Body of pancreas (tissue), 4 donors: ENCODE results near the gene ANKRD34A. TPM values are rescaled to one million over a fixed set of nuclear protein-coding genes. Genes with fewer than 3 reads are reported as not detected.
A peak's percentile ranks its signal among the peaks of the same experiment; 100 is the strongest.

Experiments used
- ATAC-seq: fragments of 150-250 bp; one replicate; pipeline ENCODE4 v1.9.1; 2016
- DNase-seq, 4 donors: peaks; one replicate each; pipeline ENCODE4 v3.0.0-alpha.2; 2019
- H3K27ac ChIP-seq, 4 donors: fragments of 200-600 bp; sonication (generic); 1 replicate in 3 of 4; 2 replicates in 1 of 4; pipeline versions ENCODE4 v1.5.1 to v1.6.1; 2016 to 2019; ENCODE audit warnings: mild to moderate bottlenecking in 1 of 4, mixed read lengths in 1 of 4, moderate library complexity in 1 of 4
- H3K27me3 ChIP-seq, 2 donors: fragments of 200-600 bp; sonication (generic); one replicate each; pipeline ENCODE4 v1.6.0; 2016; ENCODE audit warnings: mild to moderate bottlenecking in 1 of 2
- H3K36me3 ChIP-seq, 2 donors: fragments of 200-600 bp; sonication (generic); replicated peaks in 1 of 2; 2 replicates each; pipeline ENCODE4 v1.5.1; 2016; ENCODE audit warnings: low read depth in 2 of 2; ENCODE audit not compliant: insufficient read depth in 1 of 2
- H3K4me1 ChIP-seq: fragments of 200-600 bp; sonication (generic); one replicate; pipeline ENCODE4 v1.6.0; 2016
- H3K4me3 ChIP-seq, 2 donors: fragments of 200-600 bp; sonication (generic); 1 replicate in 1 of 2; 2 replicates in 1 of 2; pipeline ENCODE4 v1.5.1; 2016 to 2019
- H3K9me3 ChIP-seq, 3 donors: fragments of 200-600 bp; sonication (generic); 1 replicate in 2 of 3; 2 replicates in 1 of 3; pipeline ENCODE4 v1.5.1; 2016
- CTCF ChIP-seq, 7 experiments: fragments of 450-650 bp in 4 of 7; fragments of 200-600 bp in 3 of 7; sonication (generic) in 3 of 7; IDR thresholded peaks; one replicate each; pipeline ENCODE4 v1.5.1; 2016 to 2019; ENCODE audit warnings: antibody characterized with exemption in 7 of 7
- POLR2A ChIP-seq, 3 donors: fragments of 450-650 bp; IDR thresholded peaks; one replicate each; pipeline ENCODE4 v1.6.1; 2016; ENCODE audit warnings: antibody characterized with exemption in 3 of 3, mild to moderate bottlenecking in 2 of 3
- WGBS, 2 donors: methylation state at CpG; one replicate each; pipeline ENCODE4 v1.1.5; 2017; 5-methylcytosine and 5-hydroxymethylcytosine counted together
- intact Hi-C: fragments of 100-400 bp; cut with DNase I; formaldehyde crosslinking; loops from one replicate; pipeline ENCODE4 v1.15.1; 2023
- total RNA-seq, 2 donors: library from RNA; depleted of rRNA; stranded (reverse); fragments of >200 nt; gene quantifications; one replicate each; pipeline ENCODE4 v1.1.0, GENCODE V29; 2016

Gene ANKRD34A
- total RNA-seq, 2 donors from 2014 or later, result 0.66 TPM; not detected in 1

DNA sequence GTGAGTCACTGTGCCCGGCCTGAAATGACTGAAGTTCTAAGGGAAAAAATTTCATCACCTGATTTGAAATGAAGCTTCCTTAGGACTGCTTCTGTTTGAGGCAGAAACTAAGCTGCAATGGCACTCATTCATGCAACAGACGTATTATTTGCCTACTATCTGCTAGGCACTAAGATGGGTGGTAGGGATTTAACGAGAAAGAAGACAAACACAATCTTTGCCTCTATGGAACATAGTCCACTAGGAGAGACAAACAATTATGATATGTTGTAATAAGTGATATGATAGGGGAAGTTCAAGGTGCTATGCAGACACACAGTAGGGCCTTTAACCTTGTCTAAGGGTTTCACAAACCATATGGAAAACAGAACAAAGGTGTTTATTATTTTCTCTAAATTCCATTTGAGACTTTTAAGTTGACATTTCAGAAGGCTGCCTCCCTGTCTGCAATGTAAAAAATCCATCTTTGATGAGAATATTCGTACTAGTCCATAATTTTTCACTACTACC, 17.8 kb downstream of the ANKRD34A start:
- Histone ChIP-seq H3K4me1 (no peaks in the 10 kb centered on the region), H3K4me3 (no peak overlapping the region), H3K27ac (no peak overlapping the region), H3K27me3 (no peaks in the 10 kb centered on the region), H3K36me3 (no peaks in the 10 kb centered on the region), H3K9me3 (no peaks in the 10 kb centered on the region)
- intact Hi-C loops, result no loop called here
- ATAC-seq, result no peak
- DNase-seq, result no peak
- 88 to 91% methylated on average over 4 of the region's 4 CpGs for WGBS, 2 donors
- TF ChIP-seq CTCF (IDR thresholded peaks at IDR 0.05) (no peak), POLR2A (IDR thresholded peaks at IDR 0.05) (no peak)

DNA sequence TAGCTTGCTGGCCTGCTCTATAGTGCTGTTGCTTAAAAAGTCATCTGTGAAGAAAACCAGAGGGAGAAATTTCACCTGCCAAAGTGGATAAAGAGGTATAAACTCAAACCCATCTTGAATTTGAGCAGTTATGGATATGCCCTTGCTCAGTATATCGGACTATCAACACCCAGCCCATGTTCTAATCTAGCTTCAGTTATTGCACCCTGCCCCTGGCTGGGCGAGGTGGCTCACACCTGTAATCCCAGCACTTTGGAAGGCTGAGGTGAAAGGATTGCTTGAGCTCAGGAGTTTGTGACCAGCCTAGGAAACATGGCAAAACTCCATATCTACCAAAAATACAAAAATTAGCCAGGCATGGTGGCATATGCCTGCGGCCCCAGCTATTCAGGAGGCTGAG, 19.8 kb downstream of the ANKRD34A start:
- H3K27ac ChIP-seq, result no peak overlapping the region
- no peaks in the 10 kb centered on the region for H3K36me3 ChIP-seq
- ATAC-seq (no peak), DNase-seq (no peak)
- H3K27me3 ChIP-seq, result no peaks in the 10 kb centered on the region
- no peaks in the 10 kb centered on the region for H3K9me3 ChIP-seq
- intact Hi-C loops, result no loop called here
- no peak overlapping the region for H3K4me3 ChIP-seq
- no peak for TF ChIP-seq POLR2A (IDR thresholded peaks at IDR 0.05)
- no peak for TF ChIP-seq CTCF (IDR thresholded peaks at IDR 0.05)
- H3K4me1 ChIP-seq, result no peaks in the 10 kb centered on the region
- 90 to 100% methylated on average over 2 to 3 of the region's 3 CpGs for WGBS, 2 donors

GRCh38 chr1:145942871-145943270, 21.5 kb downstream of the ANKRD34A start:
- Histone ChIP-seq H3K9me3 (no peaks in the 10 kb centered on the region), H3K4me1 (no peaks in the 10 kb centered on the region), H3K27ac (no peak overlapping the region), H3K4me3 (no peak overlapping the region), H3K27me3 (no peaks in the 10 kb centered on the region), H3K36me3 (no peaks in the 10 kb centered on the region)
- 76 to 80% methylated on average over 6 of the region's 6 CpGs for WGBS, 2 donors
- intact Hi-C loops, result no loop called here
- DNase-seq (no peak), ATAC-seq (no peak)
- TF ChIP-seq POLR2A (IDR thresholded peaks at IDR 0.05), result no peak
- TF ChIP-seq CTCF (IDR thresholded peaks at IDR 0.05), result no peak

GRCh38 chr1:145942405-145942804, 22.0 kb downstream of the ANKRD34A start:
- TF ChIP-seq CTCF (IDR thresholded peaks at IDR 0.05) (no peak), POLR2A (IDR thresholded peaks at IDR 0.05) (no peak)
- intact Hi-C loops, result no loop called here
- H3K36me3 ChIP-seq, result no peaks in the 10 kb centered on the region
- DNase-seq (no peak), ATAC-seq (no peak)
- no peaks in the 10 kb centered on the region for H3K27me3 ChIP-seq
- H3K4me3 ChIP-seq, result no peak overlapping the region
- no peaks in the 10 kb centered on the region for H3K4me1 ChIP-seq
- H3K27ac ChIP-seq, result no peak overlapping the region
- WGBS, 2 donors, result 86 to 89% methylated on average over 4 of the region's 4 CpGs
- no peaks in the 10 kb centered on the region for H3K9me3 ChIP-seq

GRCh38 chr1:145937436-145937835, 26.9 kb downstream of the ANKRD34A start:
- intact Hi-C loops, result no loop called here
- H3K9me3 ChIP-seq, result no peaks in the 10 kb centered on the region
- no peak overlapping the region for H3K4me3 ChIP-seq
- 50 to 63% methylated on average over 1 of the region's 1 CpG for WGBS, 2 donors
- peak overlapping the region in 1 of 4 donors; percentile 49 for H3K27ac ChIP-seq
- H3K36me3 ChIP-seq, result no peaks in the 10 kb centered on the region
- no peak for TF ChIP-seq POLR2A (IDR thresholded peaks at IDR 0.05)
- DNase-seq (no peak), ATAC-seq (peak; percentile 45)
- H3K4me1 ChIP-seq, result no peaks in the 10 kb centered on the region
- H3K27me3 ChIP-seq, result no peaks in the 10 kb centered on the region
